ENCODE measurements around the gene DCTN4.

DNA sequence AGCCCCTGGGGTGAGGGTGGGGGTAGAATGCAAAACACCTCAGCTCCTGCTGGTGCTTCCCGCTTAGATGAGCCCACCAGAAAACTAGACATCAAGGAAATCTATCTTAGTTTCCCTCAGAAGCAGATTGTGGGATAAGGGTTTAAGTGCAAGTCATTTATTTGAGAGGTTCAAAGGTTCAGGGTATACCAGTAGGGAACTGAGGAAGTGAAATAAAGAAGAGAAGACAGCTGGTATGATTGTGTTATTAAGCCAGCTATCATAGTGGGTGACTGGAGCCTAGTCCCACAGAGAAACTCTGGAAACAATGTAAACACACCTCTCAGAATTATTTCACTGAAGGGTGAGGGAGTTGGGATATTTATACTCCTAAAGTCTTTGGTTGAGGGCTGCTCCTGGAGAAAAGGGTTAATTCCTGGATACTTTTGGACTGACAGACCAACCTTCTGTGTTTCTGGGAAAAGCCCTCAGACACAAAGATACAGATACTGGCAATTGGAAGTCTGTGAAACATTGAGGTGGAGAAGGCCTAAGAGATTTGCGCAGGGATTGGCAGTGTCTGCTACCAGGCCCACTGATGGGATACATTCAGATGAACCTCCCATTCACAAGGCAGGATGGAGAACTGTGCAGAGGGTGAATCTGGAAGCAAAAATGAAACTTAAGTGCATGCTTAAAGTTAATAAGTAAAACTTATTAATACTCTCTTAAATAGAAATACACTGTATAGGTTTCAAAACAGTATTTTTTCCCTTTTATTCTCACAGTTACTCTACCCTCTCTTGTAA lies 6.4 kb upstream of the DCTN4 start:
- no peak for TF ChIP-seq POLR2A (IDR thresholded peaks at IDR 0.05)
- TF ChIP-seq CTCF (IDR thresholded peaks at IDR 0.05 in 4 of 5, conservative IDR thresholded peaks at IDR 0.05 in 1 of 5): no peak

All from gastrocnemius medialis (tissue), 4 donors.